SK-N-SH (cell line): ENCODE data around the gene THSD4. TPM values are rescaled to one million over a fixed set of nuclear protein-coding genes. Genes with fewer than 3 reads are reported as not detected.
A peak's percentile ranks its signal among the peaks of the same experiment; 100 is the strongest.

Experiments
- CTCF ChIA-PET: fragments of 300-600, 350-600 bp; formaldehyde crosslinking; extraction: SDS; loops from one replicate; lab custom pipeline; 2021; lab: Yijun Ruan, JAX
- POLR2A ChIA-PET: fragments of 350-600 bp; sonication (Branson Sonifier 250); formaldehyde crosslinking; extraction: SDS; loops from one replicate; lab custom pipeline; 2020; ENCODE audit warnings: antibody characterized with exemption, inconsistent platforms; lab: Yijun Ruan, JAX
- DNase-seq: peaks from one replicate; pipeline ENCODE4 v3.0.0; 2012
- H2AFZ ChIP-seq: fragments of 200-600 bp; sonication (generic); 2 replicates; pipeline ENCODE4 v1.8.1; 2016; ENCODE audit warnings: antibody characterized with exemption, mild to moderate bottlenecking, low read depth
- H3F3A ChIP-seq: fragments of 200-600 bp; sonication (generic); replicated peaks from 2 replicates; pipeline ENCODE3; 2016; ENCODE audit warnings: antibody characterized with exemption, mild to moderate bottlenecking; ENCODE audit not compliant: insufficient read depth
- H3K27ac ChIP-seq, 2 experiments: fragments of 200-500 bp in 1 of 2; fragments of 200-600 bp in 1 of 2; sonication (Bioruptor generic) in 1 of 2; sonication (generic), shearing (Covaris generic) in 1 of 2; 2 replicates each; pipeline versions ENCODE4 v1.5.1 to v1.6.1; 2014 to 2016; ENCODE audit warnings: low read depth in 2 of 2, inconsistent platforms in 1 of 2, low read length in 1 of 2, mild to moderate bottlenecking in 1 of 2, mixed read lengths in 1 of 2
- H3K27me3 ChIP-seq: fragments of 200-600 bp; sonication (generic), shearing (Covaris generic); 2 replicates; pipeline ENCODE4 v1.6.1; 2016; ENCODE audit warnings: mixed run types; ENCODE audit not compliant: insufficient read depth
- H3K36me3 ChIP-seq, 2 experiments: fragments of 200-500 bp in 1 of 2; fragments of 200-600 bp in 1 of 2; sonication (Bioruptor generic) in 1 of 2; sonication (generic) in 1 of 2; replicated peaks in 1 of 2; 2 replicates each; pipeline versions ENCODE3 to v1.5.1; 2014 to 2016; ENCODE audit warnings: low read length in 1 of 2, mild to moderate bottlenecking in 1 of 2; ENCODE audit not compliant: insufficient read depth in 2 of 2, control insufficient read depth in 1 of 2
- H3K4me1 ChIP-seq, 2 experiments: fragments of 200-500 bp in 1 of 2; fragments of 200-600 bp in 1 of 2; sonication (Bioruptor generic) in 1 of 2; sonication (generic), shearing (Covaris generic) in 1 of 2; 2 replicates each; pipeline versions ENCODE4 v1.5.1 to v1.6.1; 2014 to 2016; ENCODE audit warnings: low read depth in 1 of 2, low read length in 1 of 2, mixed run types in 1 of 2; ENCODE audit not compliant: insufficient read depth in 2 of 2, control insufficient read depth in 1 of 2
- H3K4me2 ChIP-seq: fragments of 200-600 bp; sonication (generic), shearing (Covaris generic); 2 replicates; pipeline ENCODE4 v1.6.1; 2017; ENCODE audit warnings: mixed run types
- H3K4me3 ChIP-seq, 2 experiments: fragments of 200-500 bp in 1 of 2; fragments of 200-600 bp in 1 of 2; sonication (Bioruptor generic) in 1 of 2; sonication (generic), shearing (Covaris generic) in 1 of 2; 2 replicates each; pipeline versions ENCODE4 v1.5.1 to v1.8.1; 2014 to 2016; ENCODE audit warnings: low read depth in 2 of 2, inconsistent platforms in 1 of 2, low read length in 1 of 2, mild to moderate bottlenecking in 1 of 2, mixed read lengths in 1 of 2, moderate library complexity in 1 of 2
- H3K79me2 ChIP-seq: fragments of 200-600 bp; sonication (generic); 2 replicates; pipeline ENCODE4 v1.8.1; 2017; ENCODE audit warnings: mild to moderate bottlenecking; ENCODE audit not compliant: insufficient read depth
- H3K9ac ChIP-seq: fragments of 200-600 bp; sonication (generic); 2 replicates; pipeline ENCODE4 v1.6.1; 2017; ENCODE audit warnings: mixed run types
- H3K9me2 ChIP-seq: fragments of 200-600 bp; sonication (generic); 2 replicates; pipeline ENCODE4 v1.6.1; 2017; ENCODE audit warnings: mixed run types
- H3K9me3 ChIP-seq: fragments of 200-600 bp; sonication (generic); 2 replicates; pipeline ENCODE4 v1.6.1; 2017; ENCODE audit warnings: mixed run types, mild to moderate bottlenecking, moderate library complexity
- H4K20me1 ChIP-seq: fragments of 200-600 bp; sonication (generic); 2 replicates; pipeline ENCODE4 v1.6.1; 2017; ENCODE audit warnings: mild to moderate bottlenecking, mixed run types; ENCODE audit not compliant: insufficient read depth
- CHD2 ChIP-seq: fragments of 150-350 bp; IDR thresholded peaks from 2 replicates; pipeline ENCODE4 v1.6.1; 2018; ENCODE audit warnings: low read length; ENCODE audit not compliant: partially characterized antibody
- ELF1 ChIP-seq: IDR thresholded peaks from 2 replicates; pipeline ENCODE4 v1.4.0; 2012
- EP300 ChIP-seq, 2 experiments: IDR thresholded peaks; 2 replicates each; pipeline versions ENCODE4 v1.4.0 to v1.6.1; 2012; ENCODE audit warnings: borderline replicate concordance in 1 of 2, low read depth in 1 of 2, low read length in 1 of 2
- EZH2phosphoT487 ChIP-seq: fragments of 200-600 bp; sonication (generic); IDR thresholded peaks from 2 replicates; pipeline ENCODE4 v1.6.1; 2017; ENCODE audit warnings: low read depth, mixed run types, mild to moderate bottlenecking, antibody characterized with exemption, moderate library complexity, borderline replicate concordance
- FOSL2 ChIP-seq: IDR thresholded peaks from 2 replicates; pipeline ENCODE4 v1.4.0; 2012; ENCODE audit warnings: low read depth, mild to moderate bottlenecking, moderate library complexity, borderline replicate concordance
- GABPA ChIP-seq: IDR thresholded peaks from 2 replicates; pipeline ENCODE4 v1.4.0; 2012; ENCODE audit warnings: low read depth, mild to moderate bottlenecking
- IRF3 ChIP-seq: fragments of 150-350 bp; IDR thresholded peaks from 2 replicates; pipeline ENCODE4 v1.6.1; 2016; ENCODE audit warnings: mild to moderate bottlenecking, low read depth, low read length
- MAX ChIP-seq: IDR thresholded peaks from 2 replicates; pipeline ENCODE4 v1.4.0; 2012; ENCODE audit warnings: low read depth
- MEF2A ChIP-seq: IDR thresholded peaks from 2 replicates; pipeline ENCODE4 v1.4.0; 2012; ENCODE audit warnings: low read depth, borderline replicate concordance
- MXI1 ChIP-seq: IDR thresholded peaks from 2 replicates; pipeline ENCODE4 v1.6.1; 2012; ENCODE audit warnings: mild to moderate bottlenecking, low read depth, low read length, improper control_type of control experiment
- NFIC ChIP-seq: IDR thresholded peaks from 2 replicates; pipeline ENCODE4 v1.4.0; 2012; ENCODE audit warnings: borderline replicate concordance
- POLR2AphosphoS5 ChIP-seq: IDR thresholded peaks from 2 replicates; pipeline ENCODE4 v1.6.1; 2012; ENCODE audit warnings: low read depth, low read length
- RCOR1 ChIP-seq: fragments of 150-350 bp; IDR thresholded peaks from 2 replicates; pipeline ENCODE4 v1.6.1; 2017; ENCODE audit warnings: antibody characterized with exemption, low read length
- RFX5 ChIP-seq: IDR thresholded peaks from 2 replicates; pipeline ENCODE4 v1.6.1; 2012; ENCODE audit warnings: mild to moderate bottlenecking, improper control_type of control experiment, low read length
- RXRA ChIP-seq: IDR thresholded peaks from 2 replicates; pipeline ENCODE4 v1.4.0; 2012; ENCODE audit warnings: low read depth, mild to moderate bottlenecking, borderline replicate concordance
- SMC3 ChIP-seq: IDR thresholded peaks from 2 replicates; pipeline ENCODE4 v1.6.1; 2012; ENCODE audit warnings: low read depth, low read length, improper control_type of control experiment
- TAF1 ChIP-seq: IDR thresholded peaks from 2 replicates; pipeline ENCODE4 v1.6.1; 2012; ENCODE audit warnings: low read depth, mild to moderate bottlenecking, low read length, moderate library complexity, borderline replicate concordance
- TCF12 ChIP-seq: IDR thresholded peaks from 2 replicates; pipeline ENCODE4 v1.4.0; 2012
- TEAD4 ChIP-seq: IDR thresholded peaks from 2 replicates; pipeline ENCODE4 v1.4.0; 2012; ENCODE audit warnings: mild to moderate bottlenecking, borderline replicate concordance; ENCODE audit not compliant: insufficient read depth
- USF1 ChIP-seq: IDR thresholded peaks from 2 replicates; pipeline ENCODE4 v1.4.0; 2012; ENCODE audit warnings: low read depth, borderline replicate concordance
- ZBTB33 ChIP-seq: IDR thresholded peaks from 2 replicates; pipeline ENCODE4 v1.4.0; 2012; ENCODE audit warnings: low read depth, borderline replicate concordance
- WGBS: methylation state at CpG from one replicate; pipeline ENCODE4 v1.1.6; 2017; ENCODE audit warnings: low lambda C conversion rate; 5-methylcytosine and 5-hydroxymethylcytosine counted together
- polyA plus RNA-seq, 3 experiments: library from polyadenylated mRNA; depleted of rRNA; stranded (reverse); fragments of >200 nt; gene quantifications; 2 replicates each; pipeline ENCODE4 v1.2.3, GENCODE V29; 2012
- TF ChIP-seq, protein P1 (sequence below): IDR thresholded peaks from 2 replicates; pipeline ENCODE4 v1.6.1; 2012; ENCODE audit warnings: mild to moderate bottlenecking, low read depth, low read length, moderate library complexity
- TF ChIP-seq, protein P2 (sequence below): IDR thresholded peaks from 2 replicates; pipeline ENCODE4; 2012

The THSD4 gene
- polyA plus RNA-seq, 1 of the 3 experiments (the other 2 are of a cell fraction), result 79.1 TPM

- H2AFZ ChIP-seq, result no peak overlapping the region
- WGBS, result 65% methylated on average over 12 of the region's 12 CpGs
- H3K27ac ChIP-seq, result peak overlapping the region in 1 of 2 experiments; percentile 33; a peak in 1 of 4 replicates
- H3F3A ChIP-seq, result peaks cover 19% of the 10 kb centered on the region
- H4K20me1 ChIP-seq, result no peaks in the 10 kb centered on the region
- peaks cover 0 to 2% of the 10 kb centered on the region in 2 experiments for H3K36me3 ChIP-seq
- H3K27me3 ChIP-seq, result no peaks in the 10 kb centered on the region
- H3K79me2 ChIP-seq, result no peaks in the 10 kb centered on the region
- no peak overlapping the region for H3K9ac ChIP-seq
- no peak overlapping the region for H3K4me3 ChIP-seq
- peaks cover 0 to 14% of the 10 kb centered on the region in 2 experiments; a peak in 1 of 4 replicates for H3K4me1 ChIP-seq
- DNase-seq, result no peak
- POLR2A ChIA-PET, result no interaction called here
- no peaks in the 10 kb centered on the region for H3K9me3 ChIP-seq
- H3K9me2 ChIP-seq, result no peaks in the 10 kb centered on the region
- CTCF ChIA-PET, result interaction anchor here (1.0 to 4.6 kb wide), 4 partner anchors 53 to 409 kb away, joined by 4 to 59 read pairs (median 32); no protein-coding TSS in a partner anchor
- no peak overlapping the region; the same call in 1 of the 2 replicates for H3K4me2 ChIP-seq
- no peak for TF ChIP-seq USF1
- TF ChIP-seq TAF1, result no peak
- no peak for TF ChIP-seq CHD2
- TF ChIP-seq GABPA, result no peak
- peak; percentile 30; the same call in 1 of the 2 replicates for TF ChIP-seq TCF12
- no peak for TF ChIP-seq RCOR1
- TF ChIP-seq, protein P1, sequence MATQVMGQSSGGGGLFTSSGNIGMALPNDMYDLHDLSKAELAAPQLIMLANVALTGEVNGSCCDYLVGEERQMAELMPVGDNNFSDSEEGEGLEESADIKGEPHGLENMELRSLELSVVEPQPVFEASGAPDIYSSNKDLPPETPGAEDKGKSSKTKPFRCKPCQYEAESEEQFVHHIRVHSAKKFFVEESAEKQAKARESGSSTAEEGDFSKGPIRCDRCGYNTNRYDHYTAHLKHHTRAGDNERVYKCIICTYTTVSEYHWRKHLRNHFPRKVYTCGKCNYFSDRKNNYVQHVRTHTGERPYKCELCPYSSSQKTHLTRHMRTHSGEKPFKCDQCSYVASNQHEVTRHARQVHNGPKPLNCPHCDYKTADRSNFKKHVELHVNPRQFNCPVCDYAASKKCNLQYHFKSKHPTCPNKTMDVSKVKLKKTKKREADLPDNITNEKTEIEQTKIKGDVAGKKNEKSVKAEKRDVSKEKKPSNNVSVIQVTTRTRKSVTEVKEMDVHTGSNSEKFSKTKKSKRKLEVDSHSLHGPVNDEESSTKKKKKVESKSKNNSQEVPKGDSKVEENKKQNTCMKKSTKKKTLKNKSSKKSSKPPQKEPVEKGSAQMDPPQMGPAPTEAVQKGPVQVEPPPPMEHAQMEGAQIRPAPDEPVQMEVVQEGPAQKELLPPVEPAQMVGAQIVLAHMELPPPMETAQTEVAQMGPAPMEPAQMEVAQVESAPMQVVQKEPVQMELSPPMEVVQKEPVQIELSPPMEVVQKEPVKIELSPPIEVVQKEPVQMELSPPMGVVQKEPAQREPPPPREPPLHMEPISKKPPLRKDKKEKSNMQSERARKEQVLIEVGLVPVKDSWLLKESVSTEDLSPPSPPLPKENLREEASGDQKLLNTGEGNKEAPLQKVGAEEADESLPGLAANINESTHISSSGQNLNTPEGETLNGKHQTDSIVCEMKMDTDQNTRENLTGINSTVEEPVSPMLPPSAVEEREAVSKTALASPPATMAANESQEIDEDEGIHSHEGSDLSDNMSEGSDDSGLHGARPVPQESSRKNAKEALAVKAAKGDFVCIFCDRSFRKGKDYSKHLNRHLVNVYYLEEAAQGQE, result no peak
- no peak for TF ChIP-seq EP300 (IDR thresholded peaks at IDR 0.05; ENCODE audit: borderline replicate concordance in 1 of 2, low read depth in 1 of 2, low read length in 1 of 2)
- no peak for TF ChIP-seq ZBTB33
- TF ChIP-seq EZH2phosphoT487, result no peak
- no peak; the same call in 1 of the 2 replicates for TF ChIP-seq POLR2AphosphoS5
- TF ChIP-seq MEF2A, result no peak
- TF ChIP-seq NFIC, result no peak
- no peak for TF ChIP-seq TEAD4
- no peak for TF ChIP-seq RFX5
- no peak for TF ChIP-seq MAX
- no peak for TF ChIP-seq ELF1
- peak; percentile 69; the same call in 1 of the 2 replicates for TF ChIP-seq FOSL2
- TF ChIP-seq IRF3, result no peak
- TF ChIP-seq SMC3, result no peak
- TF ChIP-seq MXI1, result no peak
- TF ChIP-seq, protein P2, sequence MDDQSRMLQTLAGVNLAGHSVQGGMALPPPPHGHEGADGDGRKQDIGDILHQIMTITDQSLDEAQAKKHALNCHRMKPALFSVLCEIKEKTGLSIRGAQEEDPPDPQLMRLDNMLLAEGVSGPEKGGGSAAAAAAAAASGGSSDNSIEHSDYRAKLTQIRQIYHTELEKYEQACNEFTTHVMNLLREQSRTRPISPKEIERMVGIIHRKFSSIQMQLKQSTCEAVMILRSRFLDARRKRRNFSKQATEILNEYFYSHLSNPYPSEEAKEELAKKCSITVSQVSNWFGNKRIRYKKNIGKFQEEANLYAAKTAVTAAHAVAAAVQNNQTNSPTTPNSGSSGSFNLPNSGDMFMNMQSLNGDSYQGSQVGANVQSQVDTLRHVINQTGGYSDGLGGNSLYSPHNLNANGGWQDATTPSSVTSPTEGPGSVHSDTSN, result peak; percentile 55
- TF ChIP-seq RXRA, result 0 out of 2 replicates have a peak, but pooled peaks have one; percentile 6
Measured at GRCh38 chr15:71747128-71748083, 632.1 kb downstream of the THSD4 start.
